CD4-positive, alpha-beta T cell treated with Interferon gamma for 1 hour (primary cell): ENCODE measurements around the gene EDC3.
"Not testable (repeated sequence)": the region's sequence is repeated elsewhere in the genome, so short reads cannot be mapped to it uniquely, and the experiment has no call there.

Experiments
- DNase-seq: peaks from one replicate; pipeline ENCODE4 v3.0.0-alpha.2; 2020

EDC3 gene

GRCh38 chr15:74709011-74709410 lies 13.2 kb upstream of the EDC3 start:
- DNase-seq: no peak

GRCh38 chr15:74696808-74697207 lies 984 bp upstream of the EDC3 start:
- no peak for DNase-seq

GRCh38 chr15:74696398-74696729 lies 540 bp upstream of the EDC3 start:
- no peak for DNase-seq

- no peak for DNase-seq
Observed at GRCh38 chr15:74692327-74692726, 3.5 kb downstream of the EDC3 start.

DNA sequence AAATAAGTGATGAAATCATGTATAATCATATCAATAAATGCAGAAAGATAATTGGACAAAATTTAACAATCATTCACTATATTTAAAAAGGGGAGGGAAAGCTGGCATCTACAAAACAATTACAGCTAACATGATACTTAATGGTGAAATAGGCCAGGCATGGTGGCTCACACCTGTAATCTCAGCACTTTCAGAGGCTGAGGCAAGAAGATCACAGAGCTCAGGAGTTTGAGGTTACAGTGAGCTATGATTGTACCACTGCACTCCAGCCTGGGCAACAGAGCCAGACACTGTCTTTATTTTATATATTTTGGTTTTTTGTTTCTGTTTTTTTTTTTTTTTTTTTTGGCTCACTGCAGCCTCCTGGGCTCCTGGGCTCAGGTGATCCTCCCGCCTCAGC lies 12.1 kb downstream of the EDC3 start:
- DNase-seq: no peak

DNA sequence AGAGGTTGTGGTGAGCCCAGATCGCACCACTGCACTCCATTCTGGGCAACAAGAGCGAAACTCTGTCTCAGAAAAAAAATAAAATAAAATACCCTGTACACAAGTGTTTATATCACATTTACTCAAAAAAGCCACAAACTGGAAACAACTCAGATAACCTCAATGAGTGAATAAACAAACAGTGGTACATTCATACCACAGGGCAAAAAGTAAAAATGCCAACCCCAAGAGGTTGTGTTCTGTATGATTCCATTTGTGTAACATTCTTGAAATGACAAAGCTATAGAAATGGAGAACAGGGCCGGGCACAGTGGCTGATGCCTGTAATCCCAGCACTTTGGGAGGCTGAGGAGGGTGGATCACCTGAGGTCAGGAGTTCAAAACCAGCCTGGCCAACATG lies 12.9 kb downstream of the EDC3 start:
- no peak for DNase-seq

- DNase-seq: no peak
Observed at GRCh38 chr15:74680456-74680855, 15.4 kb downstream of the EDC3 start.

DNA sequence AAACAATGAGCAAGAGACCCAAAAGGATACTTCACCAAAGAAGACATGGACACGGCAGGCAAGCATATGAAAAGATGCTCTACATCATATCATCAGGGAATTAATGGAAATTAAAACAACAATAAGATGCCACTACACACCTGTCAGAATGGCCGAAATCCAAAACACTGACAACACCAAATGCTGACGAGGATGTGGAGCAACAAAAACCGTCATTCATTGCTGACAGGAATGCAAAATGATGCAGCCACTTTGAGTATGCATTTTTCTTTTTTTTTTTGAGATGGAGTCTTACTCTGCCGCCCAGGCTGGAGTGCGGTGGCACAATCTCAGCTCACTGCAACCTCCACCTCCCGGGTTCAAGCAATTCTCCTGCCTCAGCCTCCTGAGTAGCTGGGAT lies 19.0 kb downstream of the EDC3 start:
- no peak for DNase-seq

GRCh38 chr15:74674161-74674560 lies 21.7 kb downstream of the EDC3 start:
- DNase-seq: no peak

- no peak for DNase-seq
Observed at GRCh38 chr15:74669627-74670026, 26.2 kb downstream of the EDC3 start.

GRCh38 chr15:74667975-74668374 lies 27.8 kb downstream of the EDC3 start:
- DNase-seq: no peak

DNA sequence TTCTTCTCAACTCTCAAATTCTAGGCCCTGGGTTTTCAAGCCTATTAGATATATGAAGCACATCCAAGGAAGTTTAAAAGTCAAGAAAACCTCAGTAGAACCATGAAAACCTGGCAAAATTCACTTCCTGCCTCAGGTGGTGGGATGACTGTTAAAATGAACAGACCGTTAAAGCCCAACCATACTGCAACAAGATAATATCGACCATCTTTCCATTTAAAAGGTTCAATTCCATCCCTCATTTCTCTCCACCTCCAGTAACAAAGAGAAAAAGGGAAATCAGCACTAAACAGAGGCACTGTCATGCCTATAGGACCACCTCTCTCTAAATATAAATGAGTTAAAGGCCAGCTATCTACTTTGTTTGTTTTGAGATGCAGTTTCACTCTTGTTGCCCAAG lies 31.2 kb downstream of the EDC3 start:
- no peak for DNase-seq

DNA sequence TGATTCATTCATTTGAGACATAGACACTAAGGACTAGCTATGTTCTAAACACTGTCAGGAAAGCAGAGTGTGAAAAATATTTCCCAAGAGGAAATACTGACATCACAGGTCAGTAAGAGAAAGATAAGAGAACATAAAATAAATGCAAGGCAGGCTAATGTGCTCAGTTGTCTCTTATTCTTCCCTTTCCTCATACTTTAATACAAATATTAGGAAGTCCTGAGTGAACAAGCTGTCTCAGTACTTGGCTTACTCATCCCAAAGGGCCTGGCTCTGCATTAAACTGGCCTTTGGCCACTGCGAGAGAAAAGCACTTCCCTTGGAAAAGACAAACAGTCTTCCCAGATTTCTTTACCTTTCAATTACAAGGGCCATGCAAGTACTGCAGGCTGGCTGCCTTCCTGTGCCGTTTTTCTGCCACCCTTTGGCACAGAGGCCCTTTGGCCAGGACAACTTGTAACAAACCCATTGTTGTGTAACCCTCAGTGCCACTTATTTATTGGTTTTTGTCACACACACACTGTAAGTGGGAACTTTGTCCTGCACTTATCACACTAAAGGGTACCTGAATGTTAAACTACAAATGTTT lies 31.7 kb downstream of the EDC3 start:
- DNase-seq: no peak

DNA sequence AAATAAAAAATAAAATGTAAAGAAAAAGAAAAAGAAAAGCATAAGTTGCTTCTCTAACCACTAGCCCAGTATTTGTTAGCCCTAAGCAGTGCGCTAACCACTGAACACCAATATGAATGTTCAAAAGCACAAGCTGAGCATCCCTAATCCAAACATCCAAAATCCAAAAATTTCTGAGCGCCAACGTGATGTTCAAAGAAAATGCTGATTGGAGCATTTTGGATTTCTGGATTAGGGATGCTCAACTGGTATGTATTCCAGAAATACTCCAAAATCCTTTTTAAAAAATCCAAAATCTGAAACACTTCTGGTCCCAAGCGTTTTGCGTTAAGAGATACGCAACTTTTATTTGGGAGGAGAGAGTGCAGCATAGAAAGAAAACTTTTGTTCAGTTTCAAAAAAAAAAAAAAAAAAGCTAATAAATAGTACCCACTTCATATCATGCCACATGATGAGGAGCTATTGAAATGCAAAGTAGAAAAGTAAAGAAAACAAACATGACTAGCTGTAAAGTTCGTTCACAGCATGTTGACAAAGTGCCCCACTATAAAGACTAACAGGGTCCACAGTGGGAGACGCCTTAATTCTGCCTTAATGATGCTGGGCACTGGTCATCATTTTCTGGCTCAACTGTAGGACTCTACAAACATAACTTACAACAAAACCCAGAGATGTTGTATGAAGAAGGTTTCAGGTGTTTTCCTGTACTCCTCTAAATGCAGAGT lies 32.4 kb downstream of the EDC3 start:
- no peak for DNase-seq

- DNase-seq: no peak
Observed at GRCh38 chr15:74662064-74662860, 33.6 kb downstream of the EDC3 start.

- not testable (repeated sequence) for DNase-seq
Observed at GRCh38 chr15:74661280-74661679, 34.5 kb downstream of the EDC3 start.

GRCh38 chr15:74657846-74658245 lies 38.0 kb downstream of the EDC3 start:
- DNase-seq: no peak

- no peak for DNase-seq
Observed at GRCh38 chr15:74656935-74657535, 38.8 kb downstream of the EDC3 start.

DNA sequence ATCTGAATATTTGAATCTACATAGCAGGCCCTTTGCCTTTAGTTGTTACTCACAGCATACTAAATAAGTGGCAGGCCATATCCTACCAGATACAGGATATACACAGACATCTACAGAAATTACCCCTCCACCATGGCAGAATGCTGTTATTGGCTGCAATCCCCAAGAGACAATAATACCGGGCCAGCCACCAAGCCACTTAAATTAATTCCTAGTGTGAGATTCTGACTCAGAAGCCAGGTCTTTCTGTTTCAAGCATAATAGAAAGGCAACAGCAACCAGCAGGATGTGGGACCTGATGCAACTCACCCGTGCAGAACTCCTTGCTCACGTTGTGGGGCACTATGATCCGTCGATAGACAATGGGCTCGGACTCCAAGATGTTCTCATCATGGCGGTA lies 40.4 kb downstream of the EDC3 start:
- no peak for DNase-seq

DNA sequence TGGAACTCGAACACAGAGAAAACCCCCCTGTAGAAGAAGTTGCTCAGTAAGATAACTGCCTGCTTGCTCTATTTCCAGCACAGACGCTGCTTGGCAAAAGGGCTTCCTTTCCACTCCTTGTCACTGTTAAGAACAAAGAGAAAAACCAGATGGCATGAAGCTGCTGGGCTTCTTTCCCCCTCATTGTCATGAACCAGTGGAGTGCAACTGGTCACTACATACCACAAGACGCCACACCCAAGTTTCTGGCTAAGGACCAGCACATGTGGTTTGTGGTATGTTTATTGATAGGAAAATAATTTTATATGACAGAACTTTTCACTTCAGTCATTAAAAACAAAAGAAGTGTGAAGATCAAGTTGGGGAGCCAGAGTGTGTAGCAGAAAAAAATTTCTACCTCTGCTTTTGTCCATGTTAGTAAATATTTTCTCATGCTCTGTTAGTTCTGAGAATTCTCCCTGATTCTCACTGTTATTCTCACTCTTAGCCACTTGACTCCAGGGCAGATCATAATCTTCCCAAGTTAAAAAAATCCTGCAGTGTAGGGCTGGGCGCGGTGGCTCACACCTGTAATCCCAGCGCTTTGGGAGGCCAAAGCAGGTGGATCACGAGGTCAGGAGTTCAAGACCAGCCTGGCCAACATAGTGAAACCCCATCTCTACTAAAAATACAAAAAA lies 42.3 kb downstream of the EDC3 start:
- no peak for DNase-seq

DNA sequence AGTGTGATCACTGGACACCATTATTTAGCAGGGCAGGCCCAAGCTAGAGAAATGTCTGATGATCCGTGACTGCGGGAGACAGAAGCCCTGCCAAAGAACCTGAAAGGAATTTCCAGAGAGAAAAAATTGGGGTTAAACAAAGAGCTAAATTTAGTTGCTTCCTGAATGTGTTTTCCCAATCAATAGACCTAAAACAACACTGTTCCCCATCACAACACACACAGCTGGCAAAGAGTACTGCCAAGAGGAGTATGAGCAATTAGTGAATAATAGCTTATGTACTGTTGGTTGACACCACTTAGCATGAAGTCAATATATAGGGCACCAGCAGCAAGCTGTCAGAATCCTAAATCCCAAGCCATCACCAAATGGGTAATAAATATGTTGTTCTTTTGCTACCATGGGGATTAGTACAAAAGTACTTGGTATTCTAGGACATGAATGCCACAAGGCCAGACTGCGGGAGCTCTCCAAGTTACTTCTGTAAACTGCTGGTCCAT lies 44.5 kb downstream of the EDC3 start:
- no peak for DNase-seq

DNA sequence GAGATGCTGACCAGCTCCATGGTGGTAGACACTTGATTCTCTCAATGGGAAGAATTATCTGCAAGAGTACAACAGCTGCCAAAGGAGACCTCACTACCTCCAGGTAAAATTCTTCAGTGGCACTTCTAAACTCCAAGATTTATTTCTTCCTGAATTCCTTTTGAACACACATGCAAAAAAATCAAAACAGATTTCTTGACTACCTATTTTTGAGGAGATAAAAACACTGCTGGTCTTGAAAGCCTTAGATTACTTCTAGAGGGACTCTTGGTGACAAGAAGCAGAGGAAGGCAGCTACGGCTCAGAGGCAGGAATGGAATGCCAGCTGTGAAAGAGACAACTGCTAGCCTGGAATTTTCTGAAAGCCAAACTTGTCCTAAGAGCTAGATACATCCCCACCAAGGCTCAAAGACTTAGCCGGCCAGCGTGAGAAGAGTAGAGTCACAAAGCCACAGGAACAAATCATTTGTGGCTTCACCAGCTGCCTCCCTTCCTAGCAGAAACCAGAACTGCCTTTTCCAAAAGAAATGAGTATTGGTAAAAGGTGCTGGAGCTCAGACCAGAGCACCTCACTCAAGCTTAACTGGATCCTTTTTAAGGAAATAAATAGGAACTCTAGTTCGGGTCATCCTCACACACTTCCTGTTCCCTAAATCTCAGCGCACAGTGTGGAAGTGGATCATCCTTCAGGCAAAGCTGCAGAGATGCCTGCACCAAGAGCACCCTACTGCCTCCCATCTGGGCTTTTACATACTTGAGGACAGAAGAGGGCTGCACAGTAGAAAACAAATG lies 47.6 kb downstream of the EDC3 start:
- no peak for DNase-seq
